Activated gamma-delta T cell (primary cell): ENCODE measurements around the gene NHS.

Experiments
- DNase-seq: peaks from one replicate; lab custom pipeline; 2025; lab: John Stamatoyannopoulos, UW

Gene NHS

DNA sequence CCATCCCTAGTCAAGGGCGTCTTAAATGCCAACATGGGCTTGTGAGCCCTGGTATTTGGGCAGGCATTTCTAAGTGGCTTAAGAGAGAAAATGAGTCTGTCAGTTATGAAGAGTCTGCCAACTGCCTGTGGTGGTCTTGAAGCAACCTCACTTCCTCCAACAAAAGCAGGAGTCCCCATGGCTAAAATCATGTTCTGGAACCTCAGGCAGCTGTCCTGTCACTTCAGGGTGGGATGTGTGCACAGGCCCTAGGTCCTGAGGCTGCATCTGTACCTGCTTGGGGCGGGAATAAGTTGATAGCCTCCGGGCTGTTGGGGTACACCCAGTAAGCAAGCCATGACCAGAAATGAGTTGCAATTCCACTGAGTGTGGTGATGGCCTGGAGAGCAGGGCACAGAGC is 247.3 kb downstream of the NHS start:
- no peak for DNase-seq

DNA sequence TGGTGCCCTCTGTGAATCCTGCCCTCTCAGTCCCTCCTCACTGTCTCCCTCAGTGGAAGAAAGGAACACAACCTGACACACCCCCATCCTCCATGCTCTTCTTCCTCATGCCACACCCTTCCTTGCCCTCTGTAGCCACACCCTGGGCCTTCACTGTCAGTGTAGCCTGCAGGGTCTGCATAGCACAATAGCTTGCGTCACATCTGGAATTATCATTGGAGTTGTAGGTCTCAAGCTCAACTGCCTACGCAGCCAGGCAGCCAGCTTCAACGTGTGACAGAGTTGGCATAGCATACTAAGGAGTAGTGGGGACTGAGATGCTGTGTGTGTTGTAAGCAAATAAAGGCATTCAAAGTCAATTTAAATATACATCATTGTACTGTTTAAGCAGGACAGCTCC is 248.8 kb downstream of the NHS start:
- no peak for DNase-seq

DNA sequence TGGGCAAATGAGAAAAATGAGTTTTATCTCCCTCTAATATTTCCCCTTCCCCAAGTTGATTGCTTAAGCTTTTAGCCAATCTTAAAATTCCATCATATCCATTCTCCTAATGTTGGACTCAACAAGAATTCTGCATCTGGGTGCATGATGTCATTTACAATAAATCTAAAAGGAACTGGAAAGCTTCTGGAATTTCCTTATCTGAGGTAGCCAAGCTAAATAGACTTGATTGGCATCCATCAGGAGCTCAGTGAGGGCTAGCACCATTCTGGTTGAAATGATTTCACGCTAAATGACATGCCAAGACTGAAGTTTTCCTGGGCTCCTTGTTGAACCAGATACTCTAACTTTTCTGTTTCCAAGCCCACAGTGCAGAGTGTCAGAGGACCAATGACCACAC is 252.0 kb downstream of the NHS start:
- no peak for DNase-seq

DNA sequence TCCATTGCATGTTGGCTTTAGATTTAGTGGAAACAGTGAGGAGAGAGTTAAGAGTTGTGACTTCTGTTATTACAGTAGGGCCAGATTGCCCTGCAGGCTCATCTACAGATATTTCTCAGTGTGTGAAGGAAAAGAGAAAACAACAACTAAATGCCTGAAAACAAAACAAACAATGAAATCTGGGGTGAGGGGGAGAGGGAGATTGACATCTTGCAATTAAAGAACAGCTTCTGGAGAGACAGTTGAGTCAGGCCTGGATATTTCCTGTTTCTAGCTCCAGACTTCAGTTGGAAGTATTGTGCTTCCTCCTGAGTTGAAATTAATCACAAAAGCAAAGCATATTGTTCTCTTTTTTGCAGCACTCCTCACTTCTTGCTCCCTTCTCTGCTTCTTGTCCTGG is 254.0 kb downstream of the NHS start:
- DNase-seq: no peak

DNA sequence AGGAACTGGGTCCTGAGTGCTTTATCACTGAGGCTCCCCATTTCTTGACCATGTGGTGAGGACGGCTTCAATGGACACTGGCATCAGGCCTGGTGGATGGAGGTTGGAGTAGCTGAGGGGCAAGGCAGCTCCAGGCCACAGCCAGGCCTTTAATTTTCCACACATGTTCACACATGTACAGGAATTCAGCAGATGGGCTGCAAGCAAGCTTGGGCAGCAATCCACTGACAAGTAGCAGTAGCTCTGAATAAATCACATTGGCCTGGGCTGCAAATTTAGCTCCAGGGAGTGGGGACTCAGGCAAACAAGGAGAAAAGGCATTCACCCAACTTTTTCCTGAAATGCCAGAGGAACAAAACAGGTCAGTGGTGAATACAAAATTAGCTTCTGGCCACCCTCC is 254.5 kb downstream of the NHS start:
- DNase-seq: no peak

DNA sequence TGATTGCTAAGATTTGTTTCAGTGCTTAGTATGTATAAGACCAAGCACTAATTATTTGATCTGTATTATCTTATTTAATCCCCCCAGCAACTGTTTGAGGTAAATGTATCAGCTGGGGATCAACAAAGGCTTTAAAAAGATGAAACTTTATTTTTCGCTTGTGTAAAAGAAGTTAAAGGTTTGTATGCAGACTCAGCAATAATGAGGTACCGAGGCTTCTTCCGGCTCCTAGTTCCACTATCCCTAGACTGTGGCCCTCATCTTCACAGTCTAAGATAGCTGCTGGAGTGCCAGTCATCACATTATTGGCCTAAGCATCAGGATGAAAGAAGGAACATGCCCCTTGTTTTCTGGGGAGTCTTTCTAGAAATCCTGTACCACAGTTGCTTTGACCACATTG is 256.6 kb downstream of the NHS start:
- no peak for DNase-seq

DNA sequence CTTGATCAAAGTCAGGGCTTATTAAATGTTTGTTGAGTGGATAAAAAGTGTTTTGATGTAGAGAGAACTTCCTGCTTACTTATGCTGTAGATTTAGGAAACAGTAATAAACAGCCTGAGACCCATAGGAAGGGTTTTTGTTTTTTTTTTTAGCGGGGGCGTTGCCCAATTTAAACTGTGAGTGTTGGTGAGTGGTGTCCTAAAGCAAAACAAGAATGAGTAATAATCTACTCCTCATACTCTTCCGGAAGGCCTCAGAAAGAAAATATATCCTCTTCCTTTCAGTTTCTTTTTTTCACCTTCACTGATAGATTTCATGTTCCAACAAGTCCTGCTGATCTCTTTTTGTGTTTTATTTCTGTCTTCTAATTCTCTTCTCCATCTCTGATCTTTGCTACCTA is 257.9 kb downstream of the NHS start:
- DNase-seq: no peak

DNA sequence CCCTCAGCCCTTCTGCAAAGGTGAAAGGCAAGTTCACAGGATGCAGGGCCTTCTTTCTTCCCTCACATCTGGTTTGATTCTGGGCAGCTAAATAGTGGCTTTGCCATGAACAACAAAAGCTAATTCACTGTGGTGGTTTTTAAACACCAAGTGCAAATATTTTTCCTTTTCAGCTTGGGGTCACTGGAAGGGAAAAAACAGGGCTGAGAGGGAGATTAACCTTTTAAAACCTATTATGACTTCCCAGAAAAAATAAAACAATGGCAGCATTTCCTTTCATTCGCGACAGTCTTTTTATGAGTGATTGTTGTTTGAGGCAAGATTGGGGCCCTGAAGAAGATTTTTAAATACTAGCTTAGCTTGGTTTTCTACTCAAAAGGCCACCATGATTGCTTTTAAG is 258.5 kb downstream of the NHS start:
- DNase-seq: no peak

DNA sequence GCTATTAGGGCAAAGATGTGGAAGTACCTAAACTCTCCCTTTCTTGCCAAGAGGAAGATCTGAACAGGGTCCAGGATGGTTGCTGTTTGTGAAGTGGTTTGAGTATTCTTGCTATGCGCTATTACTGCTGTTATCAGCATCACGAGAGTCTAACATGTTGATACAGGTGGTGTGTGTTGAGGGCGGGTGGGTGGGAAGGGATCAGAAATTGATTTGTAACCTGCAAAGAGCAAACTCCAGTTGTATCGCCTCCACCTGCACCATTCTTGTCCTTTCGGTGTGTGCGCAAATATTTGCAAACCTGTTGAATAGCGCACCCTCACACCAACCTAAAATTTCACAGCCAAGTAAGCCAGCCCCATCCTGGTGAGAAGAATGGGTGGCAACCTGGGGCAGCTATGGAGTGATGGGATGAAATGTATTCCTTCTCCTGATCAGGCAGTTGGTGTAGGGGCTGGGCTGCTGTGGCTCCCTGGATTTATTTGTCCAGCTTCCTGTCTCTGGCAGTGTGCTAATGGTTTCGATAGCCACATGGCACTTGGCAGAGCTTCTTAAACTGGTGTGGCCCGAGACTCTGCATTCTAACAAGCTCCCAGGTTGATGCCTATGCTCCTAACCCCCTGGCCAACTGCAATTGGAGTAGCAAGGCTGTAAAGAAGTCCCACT is 259.7 kb downstream of the NHS start:
- DNase-seq: no peak

DNA sequence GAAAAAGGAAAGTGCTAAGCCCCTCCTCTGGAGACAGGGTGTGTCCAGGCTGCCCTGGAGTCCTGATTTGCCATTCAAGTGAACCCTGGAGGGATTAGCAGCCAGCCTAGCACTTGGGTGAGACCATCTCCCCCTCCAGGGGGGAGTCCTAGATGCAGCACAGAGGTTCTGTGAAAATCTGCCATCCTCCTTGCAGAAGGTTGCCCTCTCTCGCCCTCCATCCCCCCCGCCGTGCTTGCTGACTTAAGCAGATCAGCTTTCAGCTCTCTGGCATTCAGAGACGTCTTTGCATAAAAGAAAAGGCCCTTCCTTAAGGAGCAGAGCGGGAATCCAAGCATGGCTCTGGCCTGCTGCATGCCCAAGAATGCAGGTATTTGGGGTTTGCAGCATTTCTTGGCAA is 260.2 kb downstream of the NHS start:
- no peak for DNase-seq

DNA sequence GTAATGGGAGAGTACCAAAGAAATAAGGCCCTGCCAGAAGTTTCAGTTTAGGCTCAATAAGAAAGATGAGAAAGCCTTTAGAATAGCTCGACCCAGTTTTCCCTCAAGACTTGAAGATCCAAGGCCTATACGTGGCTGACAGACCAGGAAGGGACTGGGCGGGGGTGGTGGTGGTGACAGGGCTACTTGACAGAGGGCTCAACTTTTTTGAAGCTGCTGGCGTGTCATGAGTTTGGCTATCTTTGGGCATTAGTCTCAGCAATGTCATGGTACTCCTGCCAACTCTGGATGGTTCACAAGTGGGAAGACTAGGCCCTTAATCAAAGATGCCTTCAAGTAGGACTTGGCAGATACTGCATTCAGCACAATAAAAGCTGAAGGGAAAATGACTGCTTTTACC is 262.2 kb downstream of the NHS start:
- no peak for DNase-seq

DNA sequence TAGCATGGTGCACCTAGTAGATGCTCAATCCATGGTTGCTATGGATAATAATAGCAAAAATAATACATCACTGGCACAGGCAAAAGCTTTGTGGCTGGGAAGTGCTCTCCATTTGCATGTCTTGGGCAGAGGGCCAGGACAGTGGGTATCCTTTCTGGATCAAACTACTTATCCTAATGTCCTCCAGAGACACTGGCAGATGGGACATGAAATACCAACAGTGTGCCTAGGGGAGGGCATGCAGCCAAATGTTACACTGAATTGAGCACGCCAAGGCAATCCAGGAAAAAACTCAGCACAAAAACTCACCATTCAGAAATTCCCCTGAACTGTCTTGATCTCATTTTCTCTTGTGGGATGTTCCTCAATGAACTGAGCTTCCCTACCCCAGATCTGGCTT is 263.7 kb downstream of the NHS start:
- no peak for DNase-seq

DNA sequence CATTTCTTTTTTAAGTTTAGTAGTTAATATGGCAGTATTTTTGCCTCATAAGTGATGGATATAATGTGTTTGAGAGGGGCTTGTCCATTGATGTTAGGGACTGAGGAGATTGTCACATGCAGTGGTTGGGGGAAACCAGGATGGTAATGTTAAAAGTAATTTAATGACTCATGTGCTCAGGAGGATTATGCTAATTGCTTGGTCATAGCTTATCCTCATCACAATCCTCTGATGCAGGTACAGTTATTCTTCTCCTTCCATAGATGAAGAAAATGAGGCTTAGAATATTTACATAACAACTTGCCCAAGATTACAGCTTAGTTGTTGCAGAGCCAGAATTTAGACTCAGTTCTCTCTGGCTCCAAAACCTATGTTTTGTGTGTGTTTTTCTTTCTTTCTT is 267.9 kb downstream of the NHS start:
- no peak for DNase-seq

DNA sequence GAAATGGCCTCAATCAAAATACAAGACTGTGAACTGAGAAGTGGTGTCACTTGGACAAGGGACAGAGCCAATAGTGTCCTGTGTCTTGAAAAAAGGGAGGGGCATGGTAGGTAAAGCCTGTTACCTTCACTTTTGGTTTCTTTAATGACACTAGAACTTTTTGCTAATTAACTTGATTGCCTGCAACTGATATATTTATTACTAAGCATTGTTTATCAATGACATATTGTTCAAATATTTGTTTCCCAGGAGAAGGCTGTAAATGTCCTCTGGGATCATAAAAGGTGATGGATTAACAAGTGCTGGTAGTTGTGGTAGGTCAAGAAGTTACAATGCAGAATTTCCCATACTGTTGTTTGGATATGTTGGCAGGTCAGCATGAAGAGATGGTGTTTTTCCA is 268.5 kb downstream of the NHS start:
- no peak for DNase-seq

DNA sequence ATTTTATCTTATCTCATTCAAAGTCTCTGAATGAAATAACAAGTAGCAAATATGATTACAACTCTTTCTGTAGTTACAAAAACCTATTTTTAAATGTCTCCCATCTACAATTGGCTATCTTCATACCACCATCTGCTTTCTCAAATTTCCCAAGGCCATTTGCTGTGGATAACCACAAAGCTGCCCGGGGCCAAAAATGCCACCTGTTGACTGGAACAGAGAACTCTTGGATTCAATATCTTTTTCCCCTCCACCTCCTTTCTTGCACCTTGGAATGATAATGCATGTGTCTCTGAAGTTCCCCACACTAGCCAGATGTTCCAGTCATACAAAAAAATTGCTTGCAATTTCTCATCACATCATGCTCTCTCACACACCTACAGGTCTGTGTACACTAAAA is 269.0 kb downstream of the NHS start:
- no peak for DNase-seq

DNA sequence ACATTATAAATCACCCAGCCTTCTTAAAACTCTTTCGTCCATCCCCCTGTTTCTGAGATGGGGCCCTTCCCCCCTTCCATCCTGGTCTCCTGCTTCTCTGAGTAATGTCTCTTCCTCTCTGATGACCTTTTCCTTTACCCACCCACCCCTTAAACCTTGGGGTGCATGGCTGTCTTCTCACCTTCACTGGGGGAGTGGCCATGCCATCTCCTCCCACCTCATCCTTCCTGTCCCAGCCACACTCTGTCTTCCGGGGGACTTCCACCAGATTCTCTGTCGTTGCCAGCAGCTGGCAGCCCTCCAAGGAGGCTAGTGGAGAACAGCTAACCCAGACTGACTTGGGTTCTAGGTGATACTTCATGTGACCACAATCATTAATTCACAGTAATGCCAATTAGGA is 279.1 kb downstream of the NHS start:
- no peak for DNase-seq

DNA sequence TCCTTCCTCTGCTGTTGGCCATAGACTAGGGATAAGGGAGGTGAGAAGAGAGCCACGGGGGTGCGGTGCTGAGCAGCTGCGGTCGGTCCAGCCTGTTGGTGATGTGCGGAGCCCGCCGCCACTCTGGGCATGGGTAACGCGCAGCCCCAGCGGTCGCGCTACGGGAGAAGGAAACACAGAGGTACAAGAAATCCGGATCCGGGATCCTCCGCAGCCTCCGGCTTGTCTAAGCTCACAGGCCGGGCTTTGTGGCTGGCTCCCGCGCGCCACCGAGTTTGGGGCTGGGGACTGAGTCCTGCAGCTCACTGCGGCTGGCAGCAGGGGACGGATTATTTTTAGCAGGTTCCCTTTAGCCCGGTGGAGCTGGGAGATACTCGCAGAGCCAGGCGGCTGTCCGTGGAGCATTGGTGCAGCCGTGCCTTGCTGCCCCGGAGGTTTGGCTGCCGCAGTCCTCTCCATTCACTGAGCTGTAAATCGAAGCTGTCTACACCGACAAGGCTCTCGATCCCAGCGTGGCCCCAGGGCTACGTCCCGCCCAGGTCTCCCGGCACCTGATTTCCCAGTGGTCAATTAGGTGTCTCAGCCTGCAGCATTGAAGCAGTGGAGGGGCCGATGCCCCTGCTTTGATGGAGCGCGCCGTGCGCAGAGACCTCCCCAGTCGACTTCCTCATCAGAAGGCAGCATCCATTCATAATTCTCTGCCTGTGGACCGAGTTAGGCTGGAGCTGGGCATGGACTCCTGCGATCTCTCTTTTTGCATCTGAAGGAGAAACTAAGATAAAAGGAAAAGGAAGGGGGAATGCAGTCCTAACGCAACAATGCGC is 280.4 kb downstream of the NHS start:
- no peak for DNase-seq

DNA sequence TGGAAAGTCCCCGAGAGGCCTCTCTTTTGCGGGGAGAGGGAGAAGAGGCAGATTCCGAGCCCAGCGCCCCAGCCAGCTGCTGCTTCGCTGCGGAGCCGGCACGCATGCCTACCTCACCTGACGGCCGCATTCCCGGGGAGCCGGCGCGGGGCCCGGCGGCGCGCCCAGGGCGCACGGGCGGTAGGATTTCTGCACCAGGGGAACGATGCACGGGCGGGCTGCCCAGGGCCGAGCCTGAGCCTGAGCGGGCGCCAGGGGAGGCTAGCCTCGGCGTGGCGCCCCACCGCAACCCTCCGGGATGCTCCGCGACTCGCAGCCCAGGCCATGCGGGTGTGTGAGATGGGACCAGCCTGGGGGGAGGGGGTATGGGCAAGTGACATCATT is 281.0 kb downstream of the NHS start:
- peak; percentile 6 for DNase-seq

DNA sequence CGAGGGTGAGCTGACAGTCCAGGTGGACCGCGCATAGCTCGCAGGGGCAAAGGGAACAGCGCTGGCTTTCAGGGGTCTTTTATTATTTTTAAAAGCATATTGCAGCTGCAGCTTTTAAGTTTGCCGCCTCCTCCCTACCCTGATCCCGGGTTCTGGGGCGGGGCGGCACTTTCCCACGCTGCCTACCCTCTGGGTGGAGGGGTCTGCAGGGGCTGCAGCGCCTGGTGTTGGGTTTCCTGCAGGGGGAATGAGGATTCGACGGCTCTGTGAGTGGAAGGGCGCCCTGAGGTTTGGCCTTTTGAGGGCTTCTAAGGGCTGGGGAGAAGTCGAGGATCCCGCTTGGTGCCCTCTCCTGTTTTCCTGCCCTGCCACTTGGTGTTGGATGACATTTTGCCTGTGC is 281.6 kb downstream of the NHS start:
- no peak for DNase-seq

DNA sequence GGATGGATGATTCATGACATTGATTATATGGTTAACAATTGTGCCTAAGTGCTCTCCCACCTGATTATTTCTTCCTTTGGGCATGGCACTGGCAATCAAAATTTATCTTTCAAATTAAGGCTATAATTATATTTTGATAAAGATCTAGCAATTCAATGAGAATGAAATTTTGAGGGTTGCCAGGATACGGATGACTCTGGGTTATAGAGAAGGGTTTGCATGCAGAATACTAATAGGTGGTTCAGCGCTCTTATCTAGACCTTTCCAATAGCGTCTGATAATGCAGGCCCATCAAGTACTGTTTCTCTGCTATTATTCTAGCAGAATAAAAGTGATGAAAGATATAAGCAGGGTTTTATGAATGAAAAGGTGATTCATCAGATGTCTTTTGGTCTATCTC is 287.4 kb downstream of the NHS start:
- DNase-seq: no peak

DNA sequence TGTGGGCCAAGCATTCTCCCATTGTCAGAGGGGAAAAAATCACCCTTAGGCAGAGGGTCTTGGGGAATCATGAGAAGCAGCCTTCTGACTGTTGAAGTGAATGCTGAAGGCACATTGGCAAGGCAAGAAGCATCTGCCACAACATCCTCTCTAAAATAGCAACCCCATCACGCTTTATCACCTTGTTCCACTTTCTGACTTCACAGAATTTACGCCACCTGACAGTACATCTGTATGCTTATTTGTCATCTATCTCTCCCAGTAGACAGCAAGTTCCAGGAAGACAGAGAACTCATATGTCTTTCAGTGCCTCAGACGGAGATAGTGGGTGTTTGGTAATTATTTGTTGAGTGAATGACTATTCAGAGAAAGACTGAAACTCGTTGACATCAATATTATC is 293.9 kb downstream of the NHS start:
- no peak for DNase-seq

DNA sequence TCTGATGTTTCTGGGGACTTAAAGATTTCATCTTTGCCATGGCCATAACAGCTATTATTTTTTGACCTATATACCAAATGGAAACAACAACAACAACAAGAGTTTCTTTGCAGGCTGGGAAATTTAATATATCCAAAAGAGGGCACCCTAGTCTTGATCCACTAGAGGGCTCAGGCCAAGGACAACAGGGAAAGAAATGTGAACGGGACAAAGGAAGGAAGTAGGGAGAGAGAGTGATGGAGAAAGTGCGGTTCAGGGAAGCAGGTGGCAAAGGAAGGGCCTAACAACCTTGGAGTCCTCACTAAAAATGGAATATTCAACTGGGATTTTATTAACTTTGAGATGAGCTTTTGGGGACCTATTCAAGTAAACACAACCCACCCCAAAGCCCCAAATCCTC is 294.5 kb downstream of the NHS start:
- DNase-seq: no peak

DNA sequence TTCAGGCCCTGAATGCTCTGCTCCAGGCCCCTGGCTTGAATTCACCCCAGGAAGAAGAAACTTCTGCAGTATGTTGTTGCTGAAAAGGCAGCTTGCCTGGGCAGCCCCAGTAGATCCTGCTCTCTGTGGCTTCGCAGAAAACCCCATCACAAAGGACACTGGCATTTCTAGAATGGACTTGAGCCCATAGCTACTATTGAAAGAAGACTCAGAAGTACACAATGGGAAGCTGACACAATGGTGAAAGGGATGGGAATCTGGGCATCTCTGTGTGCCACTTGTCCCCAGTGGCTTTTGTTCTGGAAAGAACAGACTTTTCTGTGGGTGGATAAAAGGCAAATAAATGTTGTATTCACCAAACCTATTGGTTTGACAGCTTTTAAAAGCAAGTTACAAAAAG is 294.9 kb downstream of the NHS start:
- DNase-seq: no peak

DNA sequence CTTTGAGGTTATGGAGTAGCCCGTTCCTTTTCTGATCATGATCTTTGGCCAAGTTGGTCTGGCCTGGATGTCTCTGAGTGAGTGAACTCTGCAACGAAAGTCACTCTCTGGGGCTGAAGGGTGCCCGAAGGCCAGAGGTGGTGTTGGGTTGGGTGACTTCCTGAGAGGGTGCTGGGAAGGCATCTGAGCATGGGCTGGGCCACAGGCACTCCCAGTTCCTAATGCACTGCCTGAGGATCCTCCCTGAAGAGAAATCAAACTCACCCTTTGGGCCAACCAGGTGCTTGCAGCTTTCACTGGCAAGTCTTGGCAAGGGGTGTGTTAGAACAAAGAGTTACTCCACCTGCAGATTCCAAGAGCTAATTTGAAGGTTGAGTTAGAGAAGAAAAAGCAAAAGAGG is 295.9 kb downstream of the NHS start:
- no peak for DNase-seq
